Fibroblast of skin of right biceps (primary cell): ENCODE measurements around the gene RNF148.
A peak's percentile ranks its signal among the peaks of the same experiment; 100 is the strongest.
"Not testable (repeated sequence)": the region's sequence is repeated elsewhere in the genome, so short reads cannot be mapped to it uniquely, and the experiment has no call there.

ENCODE experiments used
- DNase-seq: peaks from one replicate; pipeline ENCODE4 v3.0.0-alpha.2; 2013

The RNF148 gene

DNA sequence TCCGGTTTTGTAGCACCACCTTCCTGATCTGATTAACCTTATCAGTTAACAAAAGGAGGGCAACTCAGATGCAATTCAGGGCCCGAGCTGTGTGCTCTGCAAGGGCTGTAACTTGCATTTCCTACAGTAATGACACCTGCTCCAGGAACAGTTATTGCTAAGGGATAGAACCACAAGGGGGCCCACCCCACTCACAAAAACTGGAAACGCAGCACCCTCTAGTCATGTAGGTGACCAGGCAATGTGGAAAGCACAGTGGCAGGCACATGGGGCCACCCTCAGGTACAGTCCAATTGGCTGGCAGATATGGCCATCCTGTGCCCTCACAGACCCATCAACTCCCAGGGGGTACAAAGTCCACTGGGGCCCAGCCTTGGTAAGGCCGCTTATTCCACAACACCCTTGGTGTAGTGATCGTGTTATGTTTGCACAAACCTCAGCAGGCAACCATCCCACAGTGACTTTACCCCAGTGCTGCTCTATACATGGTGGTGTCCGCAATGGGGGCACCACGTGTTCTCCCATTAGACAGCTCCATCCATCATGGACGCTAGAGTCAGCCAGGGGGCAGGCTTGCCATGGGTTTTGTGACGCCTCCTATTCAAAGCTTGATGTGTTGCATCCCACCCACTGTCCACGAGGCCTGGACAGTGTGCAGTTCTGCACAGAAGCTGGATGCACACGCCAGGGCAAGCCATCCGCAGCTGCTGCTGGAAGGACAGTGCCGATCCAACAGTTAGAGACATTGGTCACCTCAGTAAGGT lies 13.2 kb downstream of the RNF148 start:
- DNase-seq, result no peak

DNA sequence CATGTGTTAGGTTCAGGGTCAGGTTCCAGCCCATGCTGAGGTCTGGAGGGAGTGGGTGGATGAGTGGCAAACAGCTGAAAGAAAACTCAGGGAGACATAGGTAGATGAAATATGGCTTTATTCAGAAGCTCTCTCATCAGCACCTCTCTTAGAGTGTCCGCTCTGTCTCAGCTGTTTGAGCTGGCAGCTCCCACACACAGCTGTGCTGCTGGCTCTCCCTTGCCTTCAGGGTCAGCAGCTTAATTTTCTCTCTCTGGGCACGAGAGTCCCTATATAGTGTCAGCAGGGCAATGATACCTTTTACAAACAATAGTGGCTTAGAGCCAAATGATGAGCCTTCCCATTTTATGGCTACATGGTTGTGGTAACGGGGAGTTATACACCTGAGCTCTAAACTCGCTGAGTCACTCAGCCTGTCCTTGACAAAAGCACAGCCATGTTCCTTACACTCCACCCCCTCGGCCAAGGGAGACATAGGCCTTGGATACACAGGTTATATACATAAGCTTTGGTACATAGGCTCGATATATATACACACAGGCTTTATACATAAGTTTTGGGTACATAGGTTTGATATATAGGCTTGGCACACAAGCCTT lies 14.2 kb downstream of the RNF148 start:
- DNase-seq, result no peak

- DNase-seq, result no peak
Observed at GRCh38 chr7:122686360-122686878, 16.3 kb downstream of the RNF148 start.

GRCh38 chr7:122684504-122684903 lies 18.2 kb downstream of the RNF148 start:
- DNase-seq, result no peak

- no peak for DNase-seq
Observed at GRCh38 chr7:122682815-122683550, 19.7 kb downstream of the RNF148 start.

GRCh38 chr7:122681186-122681585 lies 21.5 kb downstream of the RNF148 start:
- not testable (repeated sequence) for DNase-seq

GRCh38 chr7:122679813-122680212 lies 22.9 kb downstream of the RNF148 start:
- DNase-seq, result no peak

DNA sequence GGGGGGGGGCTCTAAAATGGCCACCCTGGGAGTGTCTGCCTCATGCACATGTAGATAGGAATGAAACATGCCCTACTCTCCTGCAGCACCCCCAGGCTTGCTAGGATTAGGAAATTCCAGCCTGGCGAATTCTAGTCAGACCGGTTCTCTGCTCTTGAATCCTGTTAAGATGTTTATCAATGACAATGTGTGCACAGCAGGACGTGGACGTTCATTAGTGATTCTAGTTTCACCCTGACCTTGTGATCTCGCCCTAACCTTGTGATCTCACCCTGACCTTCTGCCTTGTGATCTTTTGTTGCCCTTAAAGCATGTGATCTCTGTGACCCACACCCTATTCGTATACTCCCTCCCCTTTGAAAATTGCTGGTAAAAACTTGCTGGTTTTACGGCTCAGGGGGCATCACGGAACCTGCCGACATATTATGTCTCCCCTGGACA lies 23.4 kb downstream of the RNF148 start:
- DNase-seq, result not testable (repeated sequence)

GRCh38 chr7:122677149-122677548 lies 25.6 kb downstream of the RNF148 start:
- DNase-seq, result no peak

DNA sequence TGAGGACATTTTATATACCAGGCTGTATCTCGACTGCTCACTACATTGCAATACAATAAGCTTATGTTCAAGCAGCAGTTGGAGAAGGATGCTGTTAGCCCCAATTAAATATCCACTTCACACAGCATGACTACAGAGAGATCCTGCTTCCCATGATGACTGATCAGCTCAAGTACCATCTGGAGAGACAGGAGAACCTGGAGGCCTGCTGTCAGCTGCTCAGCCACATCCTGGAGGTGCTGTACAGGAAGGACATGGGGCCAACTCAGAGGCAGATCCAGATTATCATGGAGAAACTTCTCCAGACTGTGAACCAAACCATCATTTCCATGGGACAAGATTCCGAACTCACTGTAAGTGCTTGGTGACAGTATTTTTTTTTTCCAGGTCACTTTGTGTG lies 26.3 kb downstream of the RNF148 start:
- no peak for DNase-seq

GRCh38 chr7:122675621-122676020 lies 27.1 kb downstream of the RNF148 start:
- no peak for DNase-seq

GRCh38 chr7:122675011-122675410 lies 27.7 kb downstream of the RNF148 start:
- no peak for DNase-seq

DNA sequence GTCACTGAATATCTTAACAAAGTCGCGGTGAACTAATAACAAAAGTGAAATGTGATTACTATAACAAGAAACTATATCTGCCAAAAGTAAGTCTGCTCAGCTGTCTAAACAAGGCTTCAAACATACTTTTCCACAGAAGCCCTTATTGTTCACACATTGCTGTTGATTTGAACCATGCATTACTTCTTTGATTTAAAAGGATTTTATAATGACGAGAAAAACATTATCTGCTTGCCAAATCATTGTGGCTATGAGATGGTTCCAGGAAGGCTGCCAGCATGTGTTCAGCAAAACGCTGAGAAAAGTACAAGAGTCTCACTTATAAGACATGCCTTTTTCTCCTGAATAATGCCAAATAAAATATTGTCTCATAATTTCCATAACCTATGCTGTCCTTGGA lies 28.2 kb downstream of the RNF148 start:
- peak; percentile 21 for DNase-seq

- no peak for DNase-seq
Observed at GRCh38 chr7:122673951-122674350, 28.8 kb downstream of the RNF148 start.

GRCh38 chr7:122672536-122672935 lies 30.2 kb downstream of the RNF148 start:
- DNase-seq, result no peak

GRCh38 chr7:122663733-122664132 lies 39.0 kb downstream of the RNF148 start:
- DNase-seq, result no peak

GRCh38 chr7:122658856-122659255 lies 43.9 kb downstream of the RNF148 start:
- no peak for DNase-seq

- no peak for DNase-seq
Observed at GRCh38 chr7:122653685-122654084, 49.0 kb downstream of the RNF148 start.

- no peak for DNase-seq
Observed at GRCh38 chr7:122652876-122653275, 49.8 kb downstream of the RNF148 start.
